CD14-positive monocyte (primary cell): ENCODE data around the gene VSTM2B. TPM values are rescaled to one million over a fixed set of nuclear protein-coding genes. Genes with fewer than 3 reads are reported as not detected.
A peak's percentile ranks its signal among the peaks of the same experiment; 100 is the strongest.
"Not testable (repeated sequence)": the region's sequence is repeated elsewhere in the genome, so short reads cannot be mapped to it uniquely, and the experiment has no call there.

Experiments used
- DNase-seq, 3 donors: peaks; one replicate each; pipeline ENCODE4 v3.0.0-alpha.2; 2011 to 2022
- H2AFZ ChIP-seq: 2 replicates; pipeline ENCODE4 v1.6.0; 2012; ENCODE audit warnings: mild to moderate bottlenecking, low read depth, low read length, inconsistent platforms; ENCODE audit not compliant: insufficient read depth, poor library complexity, severe bottlenecking
- H3K27ac ChIP-seq, 2 donors: 1 replicate in 1 of 2; 2 replicates in 1 of 2; pipeline ENCODE4 v1.5.1; 2012 to 2013; ENCODE audit warnings: low read length in 2 of 2, control low read depth in 1 of 2, inconsistent platforms in 1 of 2, low read depth in 1 of 2, mild to moderate bottlenecking in 1 of 2
- H3K27me3 ChIP-seq, 2 donors: one replicate each; pipeline versions ENCODE4 v1.6.0 to v1.6.1; 2011 to 2013; ENCODE audit warnings: low read length in 2 of 2; ENCODE audit not compliant: control insufficient read depth in 2 of 2, insufficient read depth in 2 of 2
- H3K36me3 ChIP-seq, 2 donors: replicated peaks in 1 of 2; 1 replicate in 1 of 2; 2 replicates in 1 of 2; pipeline versions ENCODE4 v1.5.1 to v1.6.1; 2012 to 2013; ENCODE audit warnings: low read length in 2 of 2, control low read depth in 1 of 2, inconsistent platforms in 1 of 2, mild to moderate bottlenecking in 1 of 2; ENCODE audit not compliant: insufficient read depth in 2 of 2, control insufficient read depth in 1 of 2
- H3K4me1 ChIP-seq, 2 donors: 1 replicate in 1 of 2; 2 replicates in 1 of 2; pipeline versions ENCODE4 v1.5.1 to v1.6.1; 2012 to 2013; ENCODE audit warnings: low read length in 2 of 2, control low read depth in 1 of 2, inconsistent platforms in 1 of 2, mild to moderate bottlenecking in 1 of 2, moderate library complexity in 1 of 2; ENCODE audit not compliant: insufficient read depth in 2 of 2, control insufficient read depth in 1 of 2
- H3K4me2 ChIP-seq: replicated peaks from 2 replicates; pipeline ENCODE3; 2012; ENCODE audit warnings: low read length, moderate library complexity, mild to moderate bottlenecking; ENCODE audit not compliant: poor library complexity, severe bottlenecking; ENCODE audit errors: extremely low read depth
- H3K4me3 ChIP-seq, 3 experiments: fragments of 200-600 bp in 1 of 3; sonication (generic) in 1 of 3; replicated peaks in 1 of 3; 1 replicate in 2 of 3; 2 replicates in 1 of 3; pipeline ENCODE4 v1.5.1; 2011 to 2013; ENCODE audit warnings: low read length in 3 of 3, mild to moderate bottlenecking in 3 of 3, control low read depth in 2 of 3, low read depth in 2 of 3, inconsistent platforms in 1 of 3, moderate library complexity in 1 of 3
- H3K79me2 ChIP-seq: 2 replicates; pipeline ENCODE4 v1.6.0; 2012; ENCODE audit warnings: mild to moderate bottlenecking, control low read depth, inconsistent platforms, low read length, moderate library complexity; ENCODE audit not compliant: insufficient read depth
- H3K9ac ChIP-seq: 2 replicates; pipeline ENCODE4 v1.6.0; 2017; ENCODE audit warnings: low read length, mild to moderate bottlenecking; ENCODE audit not compliant: insufficient read depth, poor library complexity, severe bottlenecking
- H3K9me3 ChIP-seq, 2 donors: replicated peaks in 1 of 2; 1 replicate in 1 of 2; 2 replicates in 1 of 2; pipeline versions ENCODE4 v1.5.1 to v1.6.1; 2012 to 2013; ENCODE audit warnings: low read length in 2 of 2, control low read depth in 1 of 2; ENCODE audit not compliant: control insufficient read depth in 1 of 2, insufficient read depth in 1 of 2
- H4K20me1 ChIP-seq: 2 replicates; pipeline ENCODE4 v1.6.0; 2012; ENCODE audit warnings: mild to moderate bottlenecking, low read length, control low read depth, moderate library complexity; ENCODE audit not compliant: insufficient read depth
- H3K27ac Mint-ChIP-seq, 7 donors: one replicate each; pipeline ENCODE4 v1.8.0; 2020; ENCODE audit warnings: mild to moderate bottlenecking in 7 of 7, mixed read lengths in 7 of 7, moderate library complexity in 6 of 7, inconsistent platforms in 2 of 7
- H3K27me3 Mint-ChIP-seq, 3 donors: one replicate each; pipeline ENCODE4 v1.8.0; 2021 to 2022; ENCODE audit warnings: low read depth in 3 of 3, mild to moderate bottlenecking in 3 of 3, mixed read lengths in 3 of 3, moderate library complexity in 3 of 3, inconsistent platforms in 1 of 3
- H3K36me3 Mint-ChIP-seq, 2 donors: one replicate each; pipeline ENCODE4 v1.8.0; 2020; ENCODE audit warnings: mixed read lengths in 2 of 2, inconsistent platforms in 1 of 2, mild to moderate bottlenecking in 1 of 2
- H3K4me1 Mint-ChIP-seq: one replicate; pipeline ENCODE4 v1.8.0; 2020; ENCODE audit warnings: mild to moderate bottlenecking, mixed read lengths
- H3K4me3 Mint-ChIP-seq, 2 donors: one replicate each; pipeline ENCODE4 v1.8.0; 2020; ENCODE audit warnings: mild to moderate bottlenecking in 2 of 2, mixed read lengths in 2 of 2, moderate library complexity in 1 of 2
- H3K9me3 Mint-ChIP-seq, 7 donors: one replicate each; pipeline ENCODE4 v1.8.0; 2020 to 2022; ENCODE audit warnings: mixed read lengths in 7 of 7, mild to moderate bottlenecking in 6 of 7, moderate library complexity in 6 of 7, inconsistent platforms in 2 of 7
- CTCF ChIP-seq: fragments of 200-600 bp; IDR thresholded peaks from one replicate; pipeline ENCODE4 v1.8.0; 2022; ENCODE audit warnings: antibody characterized with exemption, mild to moderate bottlenecking
- WGBS: methylation state at CpG from one replicate; pipeline ENCODE4 v1.1.5; 2013; ENCODE audit warnings: missing lambda C conversion rate; ENCODE audit not compliant: insufficient coverage; 5-methylcytosine and 5-hydroxymethylcytosine counted together
- intact Hi-C, 2 donors: fragments of 100-400 bp; cut with micrococcal nuclease; formaldehyde crosslinking; loops; one replicate each; pipeline versions ENCODE4 v1.15.0 to v1.15.1; 2023
- polyA plus RNA-seq, 3 donors: library from polyadenylated mRNA; depleted of rRNA in 1 of 3; unstranded in 2 of 3; stranded (reverse) in 1 of 3; fragments of 300-500 nt in 2 of 3; fragments of >200 nt in 1 of 3; fragmentation: Illumina TruSeq in 2 of 3; gene quantifications; 1 replicate in 2 of 3; 2 replicates in 1 of 3; pipeline ENCODE4 v1.2.3, GENCODE V29; 2012 to 2021

VSTM2B gene
- polyA plus RNA-seq, 3 donors: not detected

- H3K4me2 ChIP-seq: no peak overlapping the region
- H3K9me3 Mint-ChIP-seq: peaks cover 10 to 31% (median 23%) of the 10 kb centered on the region in 7 donors
- H3K36me3 Mint-ChIP-seq: no peaks in the 10 kb centered on the region
- H3K4me1 ChIP-seq: no peaks in the 10 kb centered on the region
- H3K79me2 ChIP-seq: no peaks in the 10 kb centered on the region
- no peaks in the 10 kb centered on the region for H4K20me1 ChIP-seq
- no peak overlapping the region for H2AFZ ChIP-seq
- DNase-seq: no peak
- H3K4me3 Mint-ChIP-seq: no peak overlapping the region
- no peak for TF ChIP-seq CTCF
- H3K4me3 ChIP-seq: no peak overlapping the region
- no peaks in the 10 kb centered on the region for H3K27me3 ChIP-seq
- H3K9me3 ChIP-seq: peaks cover 6 to 12% of the 10 kb centered on the region in 2 donors
- no peaks in the 10 kb centered on the region for H3K36me3 ChIP-seq
- H3K27ac ChIP-seq: no peak overlapping the region
- intact Hi-C loops: no loop called here
- peaks cover 2 to 6% (median 5%) of the 10 kb centered on the region in 3 donors for H3K27me3 Mint-ChIP-seq
- WGBS: 84% methylated on average over 5 of the region's 6 CpGs
- H3K27ac Mint-ChIP-seq: peak overlapping the region in 2 of 7 donors; percentile 13 to 16
- H3K4me1 Mint-ChIP-seq: no peaks in the 10 kb centered on the region
- H3K9ac ChIP-seq: no peak overlapping the region
Measured at GRCh38 chr19:29552454-29553280, 26.9 kb downstream of the VSTM2B start.

GRCh38 chr19:29554149-29554548 lies 28.4 kb downstream of the VSTM2B start:
- H3K4me3 ChIP-seq: no peak overlapping the region
- TF ChIP-seq CTCF: no peak
- no peak overlapping the region for H3K27ac ChIP-seq
- H3K9me3 ChIP-seq: peaks cover 6 to 12% of the 10 kb centered on the region in 2 donors
- Mint-ChIP-seq H3K27ac (no peak overlapping the region), H3K9me3 (peaks cover 10 to 39% (median 27%) of the 10 kb centered on the region in 7 donors), H3K36me3 (no peaks in the 10 kb centered on the region), H3K27me3 (peaks cover 0 to 6% (median 5%) of the 10 kb centered on the region in 3 donors), H3K4me1 (no peaks in the 10 kb centered on the region), H3K4me3 (no peak overlapping the region)
- no CpG with 5 or more reads among the region's 1 CpG for WGBS
- H3K9ac ChIP-seq: no peak overlapping the region
- no peaks in the 10 kb centered on the region for H3K4me1 ChIP-seq
- no peak overlapping the region for H2AFZ ChIP-seq
- intact Hi-C loops: no loop called here
- DNase-seq: no peak
- no peaks in the 10 kb centered on the region for H3K36me3 ChIP-seq
- no peak overlapping the region for H3K4me2 ChIP-seq
- no peaks in the 10 kb centered on the region for H3K79me2 ChIP-seq
- H3K27me3 ChIP-seq: no peaks in the 10 kb centered on the region
- H4K20me1 ChIP-seq: no peaks in the 10 kb centered on the region

- H2AFZ ChIP-seq, H3K4me1 Mint-ChIP-seq, H3K4me3 ChIP-seq, H3K4me3 Mint-ChIP-seq, DNase-seq, H3K36me3 ChIP-seq, H3K27me3 Mint-ChIP-seq, H3K27ac Mint-ChIP-seq, intact Hi-C loops, H3K36me3 Mint-ChIP-seq, H4K20me1 ChIP-seq, H3K4me2 ChIP-seq, H3K4me1 ChIP-seq, H3K79me2 ChIP-seq, H3K9ac ChIP-seq, H3K27ac ChIP-seq, H3K27me3 ChIP-seq: not testable (repeated sequence)
- H3K9me3 Mint-ChIP-seq: peaks cover 13 to 40% (median 21%) of the 10 kb centered on the region in 7 donors
- no CpG with 5 or more reads among the region's 2 CpGs for WGBS
- peaks cover 10 to 11% of the 10 kb centered on the region in 2 donors for H3K9me3 ChIP-seq
Measured at GRCh38 chr19:29559110-29559509, 33.3 kb downstream of the VSTM2B start.
